Esophagus muscularis mucosa (tissue), 4 donors: ENCODE data around the gene TAF10. TPM values are rescaled to one million over a fixed set of nuclear protein-coding genes. Genes with fewer than 3 reads are reported as not detected.

ENCODE experiments used
- DNase-seq: peaks from one replicate; pipeline ENCODE4 v3.0.0-alpha.2; 2017; ENCODE audit errors: extremely low spot score
- H3K27ac ChIP-seq, 4 donors: fragments of 200-600 bp; sonication (generic); replicated peaks in 1 of 4; 1 replicate in 3 of 4; 2 replicates in 1 of 4; pipeline ENCODE4 v1.5.1; 2016 to 2019; ENCODE audit warnings: mild to moderate bottlenecking in 1 of 4
- H3K27me3 ChIP-seq, 4 donors: fragments of 200-600 bp; sonication (generic); one replicate each; pipeline versions ENCODE4 v1.5.1 to v1.6.0; 2016 to 2019
- H3K36me3 ChIP-seq, 4 donors: fragments of 200-600 bp; sonication (generic); one replicate each; pipeline ENCODE4 v1.5.1; 2016 to 2019
- H3K4me1 ChIP-seq, 4 donors: fragments of 200-600 bp; sonication (generic); one replicate each; pipeline ENCODE4 v1.5.1; 2016 to 2019
- H3K4me3 ChIP-seq, 4 donors: fragments of 200-600 bp; sonication (generic); 1 replicate in 2 of 4; 2 replicates in 2 of 4; pipeline ENCODE4 v1.5.1; 2016 to 2019; ENCODE audit warnings: mild to moderate bottlenecking in 4 of 4, moderate library complexity in 1 of 4
- H3K9me3 ChIP-seq, 4 donors: fragments of 200-600 bp; sonication (generic); 1 replicate in 3 of 4; 2 replicates in 1 of 4; pipeline ENCODE4 v1.5.1; 2016 to 2019
- CTCF ChIP-seq, 3 experiments: fragments of 200-600 bp in 2 of 3; fragments of 450-650 bp in 1 of 3; sonication (generic) in 2 of 3; IDR thresholded peaks; one replicate each; pipeline ENCODE4 v1.5.1; 2017 to 2019; ENCODE audit warnings: antibody characterized with exemption in 3 of 3, mild to moderate bottlenecking in 2 of 3, moderate library complexity in 1 of 3
- EP300 ChIP-seq: sonication (generic); formaldehyde crosslinking; IDR thresholded peaks from one replicate; pipeline ENCODE4 v1.6.1; 2017; ENCODE audit warnings: antibody characterized with exemption
- POLR2A ChIP-seq: fragments of 450-650 bp; IDR thresholded peaks from one replicate; pipeline ENCODE4 v1.6.1; 2017; ENCODE audit warnings: antibody characterized with exemption, moderate library complexity, mild to moderate bottlenecking, low read depth
- POLR2AphosphoS5 ChIP-seq, 2 donors: sonication (generic); formaldehyde crosslinking; IDR thresholded peaks; one replicate each; pipeline ENCODE4 v1.6.1; 2017; ENCODE audit warnings: antibody characterized with exemption in 2 of 2
- WGBS: methylation state at CpG from one replicate; pipeline ENCODE4 v1.1.5; 2018; 5-methylcytosine and 5-hydroxymethylcytosine counted together
- intact Hi-C: fragments of 100-400 bp; cut with DNase I; formaldehyde crosslinking; loops from one replicate; pipeline ENCODE4 v1.15.1; 2023
- total RNA-seq, 4 donors: library from RNA; depleted of rRNA; stranded (reverse); fragments of >200 nt; gene quantifications; one replicate each; pipeline versions ENCODE4 v1.1.0 to v1.2.1, GENCODE V29; 2016

TAF10 gene
- total RNA-seq, 4 donors from 2014 or later = 24.2 to 51.1 (median 43.4) TPM

DNA sequence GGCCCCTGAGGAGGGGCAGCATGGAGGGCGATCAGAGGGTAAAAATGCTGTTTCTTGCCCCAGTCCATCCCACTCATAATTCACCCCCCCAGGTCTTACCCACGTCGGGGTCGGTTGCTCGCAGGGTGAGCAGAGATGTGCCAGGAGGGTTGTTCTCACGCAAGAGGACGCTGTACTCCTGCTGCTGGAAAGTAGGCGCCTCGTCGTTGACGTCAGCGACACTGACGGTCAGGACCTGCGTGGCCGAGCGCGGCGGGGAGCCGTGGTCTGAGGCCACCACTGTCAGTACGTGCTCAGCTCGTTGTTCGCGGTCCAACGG, 17.5 kb upstream of the TAF10 start:
- Histone ChIP-seq H3K27me3 (no peaks in the 10 kb centered on the region), H3K4me3 (no peak overlapping the region), H3K36me3 (peaks cover 20 to 91% (median 79%) of the 10 kb centered on the region in 4 donors), H3K9me3 (no peaks in the 10 kb centered on the region), H3K4me1 (peaks cover 2 to 18% (median 10%) of the 10 kb centered on the region in 4 donors), H3K27ac (no peak overlapping the region)
- no peak for TF ChIP-seq EP300
- TF ChIP-seq CTCF (IDR thresholded peaks at IDR 0.05) = no peak
- TF ChIP-seq POLR2AphosphoS5 (IDR thresholded peaks at IDR 0.05) = no peak
- TF ChIP-seq POLR2A = no peak
- intact Hi-C loops = no loop called here
- DNase-seq = no peak
- WGBS = 93% methylated on average over 19 of the region's 24 CpGs

DNA sequence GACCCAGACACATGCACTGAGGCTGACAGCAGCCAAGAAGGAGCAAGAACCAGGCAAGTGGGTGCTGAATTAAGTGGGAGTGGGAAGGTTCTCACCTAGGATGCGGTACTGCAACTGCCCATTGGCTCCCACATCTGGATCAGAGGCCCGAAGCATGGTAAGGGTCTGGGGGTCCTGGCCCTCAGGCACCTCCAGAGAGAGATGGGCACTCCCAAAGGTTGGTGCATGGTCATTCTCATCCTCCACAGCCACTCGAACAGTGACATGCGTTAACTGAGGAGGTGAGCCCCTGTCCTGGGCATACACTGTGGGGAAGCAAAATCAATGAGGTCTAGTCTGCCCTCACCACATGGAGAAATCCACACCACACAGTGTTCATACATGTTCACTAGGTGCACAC, 16.5 kb upstream of the TAF10 start:
- Histone ChIP-seq H3K4me3 (no peak overlapping the region), H3K36me3 (peaks cover 20 to 99% (median 88%) of the 10 kb centered on the region in 4 donors), H3K27me3 (no peaks in the 10 kb centered on the region), H3K9me3 (no peaks in the 10 kb centered on the region), H3K27ac (no peak overlapping the region), H3K4me1 (peaks cover 0 to 8% (median 2%) of the 10 kb centered on the region in 4 donors)
- intact Hi-C loops = no loop called here
- 93% methylated on average over 2 of the region's 4 CpGs for WGBS
- no peak for TF ChIP-seq CTCF (IDR thresholded peaks at IDR 0.05)
- no peak for TF ChIP-seq EP300
- no peak for TF ChIP-seq POLR2A
- TF ChIP-seq POLR2AphosphoS5 (IDR thresholded peaks at IDR 0.05) = no peak
- no peak for DNase-seq

GRCh38 chr11:6627762-6628241, 15.8 kb upstream of the TAF10 start:
- Histone ChIP-seq H3K27ac (no peak overlapping the region), H3K27me3 (no peaks in the 10 kb centered on the region), H3K4me1 (peaks cover 0 to 4% (median 0%) of the 10 kb centered on the region in 4 donors), H3K36me3 (peaks cover 20 to 99% (median 88%) of the 10 kb centered on the region in 4 donors), H3K9me3 (no peaks in the 10 kb centered on the region), H3K4me3 (no peak overlapping the region)
- WGBS = 74% methylated on average over 2 of the region's 2 CpGs
- intact Hi-C loops = no loop called here
- DNase-seq = no peak
- TF ChIP-seq CTCF (IDR thresholded peaks at IDR 0.05) = no peak
- TF ChIP-seq POLR2A = no peak
- no peak for TF ChIP-seq POLR2AphosphoS5 (IDR thresholded peaks at IDR 0.05)
- TF ChIP-seq EP300 = no peak

GRCh38 chr11:6626971-6627761, 15.2 kb upstream of the TAF10 start:
- no peak for TF ChIP-seq POLR2AphosphoS5 (IDR thresholded peaks at IDR 0.05)
- TF ChIP-seq CTCF (IDR thresholded peaks at IDR 0.05) = no peak
- no peak for TF ChIP-seq POLR2A
- no peak for TF ChIP-seq EP300
- H3K4me3 ChIP-seq = no peak overlapping the region
- H3K27ac ChIP-seq = no peak overlapping the region
- peaks cover 20 to 96% (median 85%) of the 10 kb centered on the region in 4 donors for H3K36me3 ChIP-seq
- H3K27me3 ChIP-seq = no peaks in the 10 kb centered on the region
- intact Hi-C loops = no loop called here
- H3K9me3 ChIP-seq = no peaks in the 10 kb centered on the region
- 87% methylated on average over 19 of the region's 19 CpGs for WGBS
- no peak for DNase-seq
- H3K4me1 ChIP-seq = peaks cover 0 to 4% (median 0%) of the 10 kb centered on the region in 4 donors
